DMS79 treated with DMSO at 0.1 percent for 48 hours (cell line): ENCODE results near the gene KRTAP29-1.
"Not testable (repeated sequence)": the region's sequence is repeated elsewhere in the genome, so short reads cannot be mapped to it uniquely, and the experiment has no call there.

ENCODE experiments used
- DNase-seq: peaks from one replicate; lab custom pipeline; 2025; lab: John Stamatoyannopoulos, UW

Gene KRTAP29-1, protein sequence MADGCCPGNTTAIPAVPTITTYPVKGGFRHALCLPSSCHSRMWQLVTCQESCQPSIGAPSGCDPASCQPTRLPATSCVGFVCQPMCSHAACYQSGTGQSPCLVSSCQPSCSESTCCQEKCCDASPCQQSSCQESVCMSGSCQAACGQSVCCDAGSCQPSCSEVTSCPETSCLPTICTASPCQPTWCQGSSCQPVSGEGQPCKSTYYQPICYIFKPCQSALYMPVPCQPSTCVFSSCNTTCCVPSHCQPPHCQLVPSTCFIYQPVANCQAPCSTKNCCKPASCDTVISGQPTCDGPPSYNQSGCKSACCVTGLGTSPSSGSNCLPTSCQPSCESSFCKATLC

DNA sequence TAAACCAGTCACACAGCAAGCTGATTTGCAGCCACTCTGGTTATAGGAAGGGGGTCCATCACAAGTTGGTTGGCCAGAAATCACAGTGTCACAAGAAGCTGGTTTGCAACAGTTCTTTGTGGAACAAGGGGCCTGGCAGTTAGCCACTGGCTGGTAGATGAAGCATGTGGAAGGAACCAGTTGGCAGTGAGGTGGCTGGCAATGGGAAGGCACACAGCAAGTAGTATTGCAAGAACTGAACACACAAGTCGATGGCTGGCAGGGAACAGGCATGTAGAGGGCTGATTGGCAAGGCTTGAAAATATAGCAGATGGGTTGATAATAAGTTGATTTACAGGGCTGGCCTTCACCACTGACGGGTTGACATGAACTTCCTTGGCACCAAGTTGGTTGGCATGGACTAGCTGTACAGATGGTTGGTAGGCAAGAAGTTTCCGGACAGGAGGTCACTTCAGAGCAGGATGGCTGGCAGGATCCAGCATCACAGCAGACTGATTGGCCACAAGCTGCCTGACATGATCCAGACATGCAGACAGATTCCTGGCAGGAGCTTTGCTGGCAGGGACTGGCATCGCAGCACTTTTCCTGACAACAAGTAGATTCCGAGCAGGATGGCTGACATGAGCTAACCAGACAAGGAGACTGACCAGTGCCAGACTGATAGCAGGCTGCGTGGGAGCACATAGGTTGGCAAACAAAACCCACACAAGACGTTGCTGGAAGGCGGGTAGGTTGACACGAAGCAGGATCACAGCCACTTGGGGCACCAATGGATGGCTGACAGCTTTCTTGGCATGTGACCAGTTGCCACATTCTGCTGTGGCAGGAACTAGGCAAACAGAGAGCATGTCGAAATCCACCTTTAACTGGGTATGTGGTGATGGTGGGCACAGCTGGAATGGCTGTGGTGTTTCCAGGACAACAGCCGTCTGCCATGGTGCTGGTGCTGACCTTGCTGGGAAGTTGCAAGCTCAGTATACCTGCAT lies at the start of gene KRTAP29-1:
TSS of gene KRTAP29-1 (minus strand) at position 936 of the 986 bp plus-strand sequence. CDS start at position 936, 0 bp downstream.
- peak; percentile 72 for DNase-seq

- DNase-seq, result no peak
These were observed 48.5 kb upstream of the KRTAP29-1 start for GRCh38 chr17:41351177-41351576.

DNA sequence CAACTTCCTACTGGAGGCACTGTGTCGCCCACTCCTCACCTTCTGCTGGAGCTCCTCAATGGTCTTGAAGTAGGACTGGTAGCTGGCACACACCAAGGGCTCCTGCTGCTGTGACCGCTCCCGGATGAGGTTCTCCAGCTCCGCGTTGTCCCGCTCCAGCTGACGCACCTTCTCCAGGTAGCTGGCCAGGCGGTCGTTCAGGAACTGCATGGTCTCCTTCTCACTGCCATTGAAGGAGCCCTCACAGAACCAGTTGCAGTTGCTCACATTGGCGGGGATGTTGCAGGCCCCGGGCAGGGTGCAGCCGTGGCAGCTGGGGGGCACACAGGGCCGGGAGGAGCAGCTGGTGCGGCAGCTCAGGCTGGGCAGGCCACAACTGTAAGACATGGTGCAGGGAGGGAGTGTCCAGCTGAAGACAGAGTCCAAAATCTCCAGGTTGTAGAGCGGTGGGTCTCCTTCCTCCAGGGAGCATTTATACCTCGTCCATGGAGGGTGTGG lies 47.8 kb upstream of the KRTAP29-1 start, which contains the start of gene KRT33A:
TSS of gene KRT33A (minus strand) at position 448 of the 498 bp plus-strand sequence. CDS start at position 387, 61 bp downstream.
- not testable (repeated sequence) for DNase-seq

- DNase-seq, result no peak
These were observed 45.5 kb upstream of the KRTAP29-1 start for GRCh38 chr17:41347869-41348760.

DNA sequence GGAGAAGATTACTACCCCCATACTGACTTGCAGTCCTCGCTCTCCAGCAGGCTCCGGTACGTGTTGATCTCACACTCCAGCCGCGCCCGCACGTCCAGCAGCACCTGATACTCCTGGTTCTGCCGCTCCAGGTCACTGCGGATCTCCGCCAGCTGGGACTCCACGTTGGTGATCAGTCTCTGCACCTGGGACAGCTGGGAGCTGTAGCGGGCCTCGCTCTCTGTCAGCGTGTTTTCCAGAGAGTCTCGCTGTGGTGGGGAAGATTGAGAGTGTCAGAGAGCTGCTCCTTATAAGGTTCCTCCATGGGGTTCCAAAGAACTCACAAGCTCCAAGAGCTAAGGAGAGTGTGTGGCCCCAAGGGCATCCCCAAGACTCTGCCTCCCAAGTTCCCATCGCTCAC lies 43.8 kb upstream of the KRTAP29-1 start:
- DNase-seq, result not testable (repeated sequence)

DNA sequence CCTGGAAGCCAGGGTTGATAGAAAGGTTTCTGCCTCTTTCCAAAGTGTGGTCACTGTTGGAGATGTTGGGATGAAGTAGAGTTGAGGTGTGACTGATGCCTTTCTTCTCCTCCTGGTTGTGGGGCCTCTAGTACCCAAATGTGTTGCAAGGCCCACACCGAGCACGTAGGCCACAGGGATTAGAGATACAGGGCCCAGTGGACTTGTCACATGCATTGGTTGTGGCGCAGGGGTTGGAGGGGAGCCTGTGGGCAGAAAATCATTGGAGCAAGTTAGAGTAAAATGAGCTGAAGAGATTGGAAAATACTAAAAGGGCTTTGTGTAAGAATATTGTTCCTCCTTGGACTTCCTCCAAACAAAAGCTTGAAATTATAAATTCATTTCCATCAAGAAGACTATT lies 43.3 kb upstream of the KRTAP29-1 start:
- DNase-seq, result no peak

DNA sequence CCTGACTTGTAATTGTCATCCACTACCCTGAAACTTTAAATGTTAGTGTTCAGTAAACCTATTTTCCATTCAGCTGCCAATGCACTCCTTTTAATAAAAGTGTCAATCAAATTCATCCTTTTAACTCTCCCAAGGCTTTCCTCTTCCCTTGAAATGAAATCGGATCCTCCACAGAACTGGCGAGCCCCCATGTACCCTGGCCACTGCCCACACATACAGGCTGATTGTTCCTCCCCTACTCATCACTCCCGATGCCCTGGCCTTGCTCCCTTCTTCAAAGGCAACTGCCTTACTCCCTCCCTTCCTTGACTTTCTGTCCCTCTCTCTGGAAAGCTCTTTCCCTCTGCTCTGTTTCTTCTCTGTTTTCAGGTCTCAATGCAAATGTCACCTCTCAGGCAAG lies 40.4 kb upstream of the KRTAP29-1 start:
- no peak for DNase-seq

GRCh38 chr17:41340934-41341861 lies 38.5 kb upstream of the KRTAP29-1 start:
- no peak for DNase-seq

DNA sequence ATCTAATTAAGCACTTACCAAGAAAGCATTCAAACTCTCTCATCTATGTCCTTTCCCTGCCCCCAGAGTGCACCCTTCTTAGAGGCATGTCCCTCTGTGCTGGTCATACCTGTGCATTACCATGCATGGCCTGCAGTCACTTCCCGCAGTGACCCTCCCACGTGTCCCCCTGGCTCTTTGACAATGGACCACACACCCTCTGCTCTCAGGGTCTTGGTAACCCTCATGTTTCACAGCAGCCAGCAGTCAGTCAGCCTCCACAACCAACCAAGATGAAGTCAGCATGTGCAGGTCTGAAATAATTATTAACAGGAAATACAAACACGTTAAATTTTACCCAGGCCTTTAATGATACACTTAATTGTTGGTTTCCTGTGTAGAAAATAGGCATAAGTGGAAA lies 37.8 kb upstream of the KRTAP29-1 start:
- DNase-seq, result no peak

- peak; percentile 47 for DNase-seq
These were observed 37.0 kb upstream of the KRTAP29-1 start for GRCh38 chr17:41339571-41340172.

GRCh38 chr17:41338961-41339485 lies 36.4 kb upstream of the KRTAP29-1 start:
- peak; percentile 74 for DNase-seq

DNA sequence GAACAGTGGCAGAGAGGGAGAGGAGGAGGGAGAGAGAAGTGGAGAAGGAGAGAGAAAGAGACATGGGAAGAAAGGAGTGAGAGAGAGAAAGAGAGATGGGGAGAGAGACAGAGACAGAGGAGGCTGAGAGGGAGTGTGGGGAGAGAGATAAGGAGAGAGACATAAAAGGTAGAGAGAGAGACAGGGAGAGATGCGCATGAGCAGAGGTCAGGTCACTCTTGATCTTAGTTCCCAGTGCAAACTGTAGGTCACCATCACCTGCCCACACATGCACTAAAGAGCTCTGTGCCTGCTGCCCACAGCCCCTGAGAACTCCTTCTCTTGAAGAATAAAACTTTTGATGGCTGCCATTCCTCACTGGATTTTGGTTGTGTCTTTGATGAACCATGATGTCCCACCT lies 33.1 kb upstream of the KRTAP29-1 start:
- no peak for DNase-seq

- DNase-seq, result no peak
These were observed 32.0 kb upstream of the KRTAP29-1 start for GRCh38 chr17:41334385-41335305.

DNA sequence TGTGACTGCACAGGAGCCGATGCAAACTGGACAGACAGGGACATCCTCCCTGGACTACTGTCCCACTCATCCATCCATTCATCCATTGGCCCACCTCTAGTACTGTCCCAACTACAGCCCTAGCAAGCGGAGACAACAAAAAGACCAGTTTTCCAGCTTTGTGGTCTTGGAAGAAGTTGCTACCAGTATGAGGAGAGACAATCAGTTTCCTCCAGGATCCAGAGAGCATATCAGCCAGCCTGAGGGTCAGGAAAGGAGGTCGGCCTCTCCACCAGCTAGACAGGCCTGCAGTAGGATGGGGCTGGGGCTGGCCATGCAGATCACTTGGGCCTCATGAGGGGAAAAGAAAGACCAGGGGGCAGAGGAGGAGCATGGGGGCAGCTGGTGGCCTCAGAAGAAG lies 31.2 kb upstream of the KRTAP29-1 start:
- DNase-seq, result no peak

GRCh38 chr17:41333098-41333497 lies 30.4 kb upstream of the KRTAP29-1 start:
- no peak for DNase-seq

- no peak for DNase-seq
These were observed 29.6 kb upstream of the KRTAP29-1 start for GRCh38 chr17:41332239-41332638.

- no peak for DNase-seq
These were observed 29.0 kb upstream of the KRTAP29-1 start for GRCh38 chr17:41331606-41332005.

DNA sequence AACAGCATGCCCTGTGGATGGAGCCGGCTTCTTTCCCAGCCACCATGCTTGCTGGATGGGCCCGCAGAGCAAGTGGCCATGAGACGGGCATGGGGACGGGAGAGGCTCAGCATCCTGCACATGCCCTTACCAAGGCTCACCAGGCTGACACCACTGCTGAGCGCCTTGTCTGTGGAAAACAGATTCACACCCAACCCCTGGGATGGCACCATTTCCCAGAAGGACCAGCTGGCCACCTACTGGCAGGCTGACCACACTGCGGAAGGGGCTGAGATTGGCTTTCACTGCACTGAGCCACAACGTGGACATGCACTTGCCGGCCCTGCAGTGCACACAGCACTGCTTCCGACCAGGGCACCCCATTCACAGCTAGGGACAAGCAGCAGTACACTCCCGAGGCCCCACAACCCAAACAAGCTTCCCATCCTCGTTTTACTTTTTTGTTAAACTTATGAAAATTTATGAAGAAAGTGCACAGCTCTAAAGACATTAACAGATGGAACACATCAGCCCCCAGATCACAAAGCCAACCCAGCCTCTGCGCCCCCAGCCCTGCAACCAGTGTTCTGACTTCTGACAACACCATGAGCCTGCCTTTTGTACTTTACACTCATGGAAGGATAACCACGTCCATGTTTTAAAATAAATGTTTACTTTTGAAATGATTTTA lies 26.8 kb upstream of the KRTAP29-1 start:
- no peak for DNase-seq
